ENCODE results near the gene C19orf85.

The C19orf85 gene

DNA sequence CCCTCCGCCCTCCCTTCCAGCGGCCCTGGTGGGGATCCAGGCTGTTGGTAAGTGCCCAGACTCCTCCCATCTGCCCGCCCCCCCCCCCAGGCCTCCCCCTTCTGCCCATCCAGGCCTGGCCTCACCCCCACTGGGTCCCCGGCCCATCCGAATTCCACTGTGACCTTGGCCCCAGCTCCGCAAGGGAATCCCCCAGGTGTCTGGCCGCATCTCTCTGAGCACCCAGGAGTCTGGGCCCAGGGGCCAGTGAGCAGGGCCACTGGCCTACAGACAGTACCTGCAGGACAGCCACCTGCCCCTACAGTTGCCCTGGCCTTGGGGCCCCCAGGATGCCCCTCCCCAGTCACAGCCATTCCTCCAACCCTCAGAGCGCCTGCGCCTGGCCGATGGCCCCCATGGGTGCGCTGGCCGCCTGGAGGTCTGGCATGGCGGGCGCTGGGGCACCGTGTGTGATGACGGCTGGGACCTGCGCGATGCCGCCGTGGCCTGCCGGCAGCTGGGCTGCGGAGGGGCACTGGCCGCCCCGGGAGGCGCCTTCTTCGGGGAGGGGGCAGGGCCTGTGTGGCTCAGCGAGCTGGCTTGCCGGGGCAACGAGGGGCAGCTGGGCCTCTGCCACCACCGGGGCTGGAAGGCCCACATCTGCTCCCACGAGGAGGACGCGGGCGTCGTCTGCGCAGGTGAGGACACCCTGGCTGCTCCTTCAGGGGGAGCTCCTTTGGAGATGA lies 24.6 kb upstream of the C19orf85 start:
- no peak for DNase-seq

DNA sequence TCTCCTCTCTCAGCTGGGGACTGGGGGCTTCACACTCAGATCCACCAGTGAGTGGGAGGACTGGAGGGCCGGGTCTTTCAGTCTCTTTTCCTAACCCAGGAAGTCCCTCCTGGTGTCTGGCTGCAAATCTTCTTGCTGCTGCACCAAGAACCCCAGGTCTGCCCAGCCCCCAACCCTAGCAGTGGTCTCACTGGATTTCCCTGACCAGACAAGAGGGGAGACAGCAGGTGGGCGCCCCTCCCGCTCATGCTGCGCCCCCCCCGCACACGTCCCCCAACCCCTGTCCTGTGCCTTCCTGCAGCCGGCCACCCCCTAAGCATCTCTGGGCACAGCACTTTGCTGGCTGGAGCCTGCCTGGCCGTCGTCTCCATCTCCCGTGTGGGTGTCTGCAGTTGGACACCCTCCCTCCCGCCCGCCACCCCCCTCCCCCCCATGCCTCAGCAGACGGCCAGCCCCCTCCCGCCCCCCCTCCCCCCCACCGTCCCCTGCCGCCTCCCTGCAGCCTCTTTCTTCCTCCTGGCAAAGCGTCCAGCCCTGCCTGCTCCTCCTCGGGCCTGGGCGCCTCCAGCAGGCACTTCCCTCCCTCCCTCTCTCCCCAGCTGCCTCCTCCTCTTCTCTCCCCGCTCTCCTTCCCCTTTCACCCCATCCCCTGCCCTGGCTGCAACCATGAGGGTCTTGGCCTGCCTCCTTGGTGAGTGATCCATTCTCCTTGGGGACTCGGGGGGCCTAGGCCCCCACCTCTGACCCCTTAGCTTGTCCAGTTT lies 23.6 kb upstream of the C19orf85 start, which contains the start of gene SSC5D:
TSS of gene SSC5D (plus strand) at position 513 of the 764 bp plus-strand sequence. CDS start at position 667, 154 bp downstream.
- DNase-seq = no peak

DNA sequence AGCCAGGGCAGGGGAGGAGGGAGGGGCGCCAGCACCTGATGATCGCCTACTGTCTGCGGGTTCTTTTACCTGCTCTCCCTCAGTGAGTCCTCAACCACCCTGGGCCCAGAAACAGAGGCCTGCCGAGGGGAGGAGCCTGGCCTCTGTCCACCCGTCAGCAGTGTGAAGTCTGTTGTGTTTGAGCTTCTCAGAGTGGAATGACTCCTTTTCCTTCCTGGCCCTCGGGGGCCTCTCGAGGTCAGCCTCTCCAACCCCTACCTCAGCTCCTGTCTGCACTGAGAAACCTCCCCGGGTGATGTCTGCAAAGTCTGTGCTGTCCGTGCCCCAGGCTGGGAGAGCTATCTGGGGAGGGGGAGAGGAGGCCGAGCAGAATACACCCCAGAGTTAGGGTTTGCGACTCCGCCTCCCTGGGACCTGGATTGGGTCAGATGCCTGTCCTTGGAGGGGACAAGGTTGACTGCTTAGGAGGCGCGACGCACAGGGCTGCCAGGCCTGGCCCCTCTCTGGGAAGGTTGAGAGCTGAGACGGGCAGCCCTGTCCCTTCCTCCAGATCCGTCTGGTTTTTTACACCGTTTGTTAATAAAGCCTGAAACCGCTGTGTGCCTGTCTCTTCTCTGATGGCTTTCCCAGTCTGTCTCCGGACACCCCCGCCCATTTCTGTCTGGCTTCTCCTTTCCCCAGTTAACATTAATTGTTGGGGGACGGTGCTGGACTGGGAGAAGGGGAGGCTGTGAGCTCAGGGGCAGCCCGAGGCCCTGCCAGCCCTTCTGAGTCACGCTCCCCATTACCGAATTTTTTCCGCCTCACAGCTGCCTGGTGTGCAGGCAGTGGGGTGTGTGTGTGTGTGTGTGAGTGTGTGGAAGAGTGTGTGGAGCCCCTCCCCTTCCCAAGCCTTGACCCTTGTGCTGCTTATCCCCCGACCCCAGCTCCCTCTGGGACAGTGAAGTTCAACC lies 22.7 kb upstream of the C19orf85 start:
- no peak for DNase-seq

DNA sequence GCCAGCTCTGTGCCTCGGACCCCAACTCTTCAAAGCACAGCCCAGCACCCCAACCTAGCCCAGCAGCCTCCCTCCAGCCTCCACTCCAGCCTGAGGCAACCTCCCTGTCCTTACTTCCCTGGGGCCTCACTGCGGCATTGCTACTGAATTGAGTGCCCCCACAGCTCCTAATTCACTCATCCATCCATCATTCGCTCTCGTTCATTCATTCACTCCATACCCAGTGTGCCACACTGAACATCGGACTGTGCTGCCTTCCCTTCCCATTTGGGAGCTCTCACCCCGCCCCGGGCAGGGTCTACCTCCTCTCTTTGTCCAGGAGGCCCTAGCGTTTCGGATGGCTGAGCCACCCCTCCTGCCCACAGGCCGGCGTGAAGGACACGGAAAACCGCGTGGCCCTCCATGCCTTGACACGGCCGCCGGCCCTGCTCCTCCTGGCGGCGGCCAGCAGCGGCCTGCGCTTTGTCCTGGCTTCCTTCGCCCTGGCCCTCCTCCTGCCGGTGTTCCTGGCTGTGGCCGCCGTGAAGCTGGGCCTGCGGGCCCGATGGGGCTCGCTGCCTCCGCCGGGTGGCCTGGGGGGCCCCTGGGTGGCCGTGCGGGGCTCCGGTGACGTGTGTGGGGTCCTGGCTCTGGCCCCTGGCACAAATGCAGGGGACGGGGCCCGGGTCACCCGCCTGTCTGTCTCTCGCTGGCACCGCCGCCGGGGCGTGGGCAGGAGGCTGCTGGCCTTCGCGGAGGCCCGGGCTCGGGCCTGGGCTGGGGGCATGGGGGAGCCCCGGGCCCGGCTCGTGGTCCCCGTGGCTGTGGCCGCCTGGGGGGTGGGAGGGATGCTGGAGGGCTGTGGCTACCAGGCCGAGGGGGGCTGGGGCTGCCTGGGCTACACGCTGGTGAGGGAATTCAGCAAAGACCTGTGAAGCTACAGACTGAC lies 21.8 kb upstream of the C19orf85 start:
- DNase-seq = no peak

DNA sequence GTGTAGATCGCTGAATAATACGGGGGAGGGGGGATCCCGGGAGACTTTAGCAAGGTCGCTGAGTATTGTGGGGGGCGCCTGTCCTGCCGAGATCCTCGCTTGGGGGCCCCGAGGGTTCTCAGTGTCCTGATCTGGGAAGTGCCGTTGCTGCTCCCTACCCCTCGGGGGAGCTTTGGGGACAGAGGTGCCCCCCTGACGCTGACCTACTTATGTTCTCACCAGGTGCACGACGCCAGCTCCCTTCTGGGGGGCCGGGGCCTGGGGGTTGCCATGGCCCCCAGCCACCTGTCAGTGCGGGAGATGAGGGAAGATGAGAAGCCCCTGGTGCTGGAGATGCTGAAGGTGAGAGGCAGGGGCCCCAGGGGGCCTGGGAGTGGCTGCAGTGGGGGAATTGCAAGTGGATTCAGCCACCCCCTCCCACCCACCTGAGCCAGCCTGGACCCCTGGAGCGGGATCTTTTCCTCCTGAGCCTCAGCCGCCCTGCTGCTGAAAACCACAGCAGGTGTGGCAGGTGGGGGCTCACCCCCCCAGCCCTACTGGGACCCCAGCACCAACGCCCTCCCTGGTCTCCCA lies 21.0 kb upstream of the C19orf85 start:
- no peak for DNase-seq

DNA sequence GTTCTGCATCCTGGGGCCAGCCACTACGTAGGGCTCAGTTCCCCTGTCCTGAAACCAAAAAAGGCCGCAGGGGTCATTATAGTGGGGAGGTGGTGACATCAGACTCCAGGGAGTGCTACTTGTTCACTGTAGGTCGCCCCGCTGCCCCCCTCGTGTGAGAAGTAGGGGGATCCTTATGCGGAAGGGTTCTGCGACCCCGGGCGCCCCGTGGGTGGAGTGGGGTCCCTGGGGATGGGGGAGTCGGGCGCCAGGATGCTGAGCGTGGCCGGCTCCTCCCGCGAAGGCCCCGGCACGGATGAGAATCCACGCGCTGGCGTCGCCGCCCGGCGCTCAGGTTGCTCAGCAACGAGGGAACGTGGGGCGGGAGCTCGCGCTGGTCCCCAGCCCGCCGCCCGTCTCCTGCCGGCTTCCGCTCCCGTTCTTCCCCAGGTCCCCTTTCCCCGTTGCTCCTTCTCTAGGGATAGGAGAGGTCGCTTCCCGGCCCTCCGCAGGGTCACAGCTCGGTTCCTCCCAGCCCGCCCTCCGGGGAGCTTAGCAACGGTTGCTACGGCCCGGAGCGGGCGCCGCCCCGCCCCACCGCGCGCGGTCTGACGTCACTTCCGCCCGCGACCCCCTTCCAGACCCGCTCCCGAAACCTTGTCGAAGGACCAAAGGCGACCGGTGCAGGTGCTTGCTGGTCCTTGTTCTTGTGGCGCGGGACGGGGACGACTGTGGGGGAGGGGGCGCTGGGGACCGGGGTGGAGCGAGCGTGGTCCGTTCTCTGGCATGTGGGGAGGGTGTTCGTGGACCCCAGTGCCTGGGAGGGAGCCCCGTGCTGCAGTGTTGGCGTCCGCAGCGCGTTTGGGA lies 20.3 kb upstream of the C19orf85 start, which contains the start of gene NAT14:
TSS of gene NAT14 (plus strand) at position 596 of the 846 bp plus-strand sequence. CDS start 521 bp downstream, outside the sequence.
- peak; percentile 67 for DNase-seq

DNA sequence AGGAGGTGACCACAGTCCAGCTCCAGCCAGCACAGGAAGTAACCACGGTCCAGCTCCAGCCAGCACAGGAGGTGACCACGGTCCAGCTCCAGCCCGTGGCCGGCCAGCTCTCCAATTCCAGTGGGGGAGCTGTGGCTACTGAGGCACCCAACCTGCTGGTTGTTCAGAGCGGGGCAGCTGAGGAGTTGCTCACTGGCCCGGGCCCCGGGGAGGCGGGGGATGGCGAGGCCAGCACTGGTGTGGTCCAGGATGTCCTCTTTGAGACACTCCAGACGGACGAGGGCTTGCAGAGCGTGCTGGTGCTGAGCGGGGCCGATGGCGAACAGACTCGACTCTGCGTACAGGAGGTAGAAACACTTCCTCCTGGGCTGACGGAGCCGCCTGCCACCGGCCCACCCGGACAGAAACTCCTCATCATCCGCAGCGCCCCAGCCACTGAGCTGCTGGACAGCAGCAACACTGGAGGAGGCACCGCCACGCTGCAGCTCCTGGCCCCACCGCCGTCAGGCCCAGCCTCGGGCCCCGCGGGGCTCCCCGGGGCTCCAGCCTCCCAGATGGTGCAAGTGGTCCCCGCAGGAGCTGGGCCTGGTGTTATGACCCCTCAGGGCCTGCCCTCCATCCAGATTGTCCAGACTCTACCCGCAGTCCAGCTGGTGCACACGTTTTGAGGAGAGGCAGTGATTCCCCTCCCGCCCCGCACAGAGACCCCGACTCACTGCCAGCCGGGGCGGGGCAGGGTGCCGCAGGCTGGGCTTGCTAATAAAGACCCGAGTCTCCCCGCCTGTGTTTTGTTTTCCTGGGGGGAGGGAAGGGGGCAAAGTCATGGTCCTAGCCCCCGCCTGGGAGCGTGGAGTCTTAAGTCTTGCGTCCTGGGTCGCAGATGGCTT lies 19.4 kb upstream of the C19orf85 start:
- DNase-seq = no peak

DNA sequence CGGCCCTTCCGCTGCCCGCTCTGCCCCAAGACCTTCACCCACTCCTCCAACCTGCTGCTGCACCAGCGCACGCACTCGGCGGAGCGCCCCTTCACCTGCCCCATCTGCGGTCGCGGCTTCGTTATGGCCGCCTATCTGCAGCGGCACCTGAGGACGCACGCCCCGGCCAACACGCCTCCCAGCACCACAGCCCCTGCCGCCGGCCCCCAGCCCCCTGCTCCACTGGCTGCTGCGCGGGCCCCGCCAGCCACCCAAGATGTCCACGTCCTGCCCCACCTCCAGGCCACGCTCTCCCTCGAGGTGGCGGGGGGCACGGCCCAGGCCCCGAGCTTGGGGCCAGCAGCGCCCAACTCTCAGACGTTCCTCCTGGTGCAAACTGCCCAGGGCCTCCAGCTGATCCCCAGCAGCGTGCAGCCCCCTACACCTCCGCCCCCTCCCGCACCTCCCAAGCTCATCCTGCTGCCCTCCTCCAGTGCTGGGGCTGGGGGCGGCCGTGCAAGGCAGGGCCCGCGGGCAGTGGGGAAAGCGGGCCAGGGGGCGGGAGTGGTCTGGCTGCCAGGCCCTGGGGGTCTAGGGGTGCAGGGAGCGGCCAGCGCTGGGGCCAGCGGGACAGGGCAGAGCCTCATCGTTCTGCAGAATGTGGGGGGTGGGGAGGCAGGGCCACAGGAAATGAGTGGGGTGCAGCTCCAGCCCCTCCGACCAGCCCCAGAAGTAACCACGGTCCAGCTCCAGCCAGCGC lies 18.6 kb upstream of the C19orf85 start:
- no peak for DNase-seq

DNA sequence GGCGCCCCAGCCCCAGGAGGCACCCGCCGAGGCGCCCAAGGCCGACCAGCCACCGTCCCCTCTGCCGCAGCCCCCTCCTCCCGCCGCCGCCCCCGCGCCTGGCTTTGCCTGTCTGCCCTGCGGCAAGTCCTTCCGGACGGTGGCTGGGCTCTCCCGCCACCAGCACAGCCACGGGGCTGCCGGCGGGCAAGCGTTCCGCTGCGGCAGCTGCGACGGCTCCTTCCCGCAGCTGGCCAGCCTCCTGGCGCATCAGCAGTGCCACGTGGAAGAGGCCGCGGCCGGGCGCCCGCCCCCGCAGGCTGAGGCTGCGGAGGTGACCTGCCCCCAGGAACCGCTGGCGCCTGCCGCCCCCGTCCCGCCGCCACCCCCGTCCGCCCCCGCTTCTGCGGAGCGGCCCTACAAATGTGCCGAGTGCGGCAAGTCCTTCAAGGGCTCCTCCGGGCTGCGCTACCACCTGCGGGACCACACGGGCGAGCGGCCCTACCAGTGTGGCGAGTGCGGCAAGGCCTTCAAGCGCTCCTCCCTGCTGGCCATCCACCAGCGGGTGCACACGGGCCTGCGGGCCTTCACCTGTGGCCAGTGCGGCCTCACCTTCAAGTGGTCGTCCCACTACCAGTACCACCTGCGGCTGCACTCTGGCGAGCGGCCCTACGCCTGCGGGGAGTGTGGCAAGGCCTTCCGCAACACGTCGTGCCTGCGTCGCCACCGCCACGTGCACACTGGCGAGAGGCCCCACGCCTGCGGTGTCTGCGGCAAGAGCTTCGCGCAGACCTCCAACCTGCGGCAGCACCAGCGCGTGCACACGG lies 17.8 kb upstream of the C19orf85 start:
- no peak for DNase-seq

DNA sequence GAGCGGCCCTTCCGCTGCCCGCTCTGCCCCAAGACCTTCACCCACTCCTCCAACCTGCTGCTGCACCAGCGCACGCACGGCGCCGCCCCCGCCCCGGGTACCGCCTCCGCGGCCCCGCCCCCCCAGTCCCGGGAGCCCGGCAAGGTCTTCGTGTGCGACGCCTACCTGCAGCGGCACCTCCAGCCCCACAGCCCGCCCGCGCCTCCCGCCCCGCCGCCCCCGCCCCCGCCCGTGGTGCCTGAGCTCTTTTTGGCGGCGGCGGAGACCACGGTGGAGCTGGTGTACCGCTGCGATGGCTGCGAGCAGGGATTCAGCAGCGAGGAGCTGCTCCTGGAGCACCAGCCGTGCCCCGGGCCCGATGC lies 17.2 kb upstream of the C19orf85 start:
- no peak for DNase-seq

DNA sequence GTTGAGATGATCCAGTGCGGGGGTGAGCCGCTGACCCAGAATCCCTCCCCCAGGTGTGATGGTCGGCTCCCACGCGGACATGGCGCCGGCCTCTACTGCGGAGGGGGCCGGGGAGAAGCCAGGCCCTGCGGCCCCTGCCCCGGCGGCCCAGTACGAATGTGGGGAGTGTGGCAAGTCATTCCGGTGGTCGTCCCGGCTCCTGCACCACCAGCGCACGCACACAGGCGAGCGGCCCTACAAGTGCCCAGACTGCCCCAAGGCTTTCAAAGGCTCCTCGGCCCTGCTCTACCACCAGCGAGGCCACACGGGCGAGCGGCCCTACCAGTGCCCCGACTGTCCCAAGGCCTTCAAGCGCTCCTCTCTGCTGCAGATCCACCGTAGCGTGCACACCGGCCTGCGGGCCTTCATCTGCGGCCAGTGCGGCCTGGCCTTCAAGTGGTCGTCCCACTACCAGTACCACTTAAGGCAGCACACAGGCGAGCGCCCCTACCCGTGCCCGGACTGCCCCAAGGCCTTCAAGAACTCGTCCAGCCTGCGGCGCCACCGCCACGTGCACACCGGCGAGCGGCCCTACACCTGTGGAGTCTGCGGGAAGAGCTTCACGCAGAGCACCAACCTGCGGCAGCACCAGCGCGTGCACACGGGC lies 16.7 kb upstream of the C19orf85 start:
- DNase-seq = no peak

DNA sequence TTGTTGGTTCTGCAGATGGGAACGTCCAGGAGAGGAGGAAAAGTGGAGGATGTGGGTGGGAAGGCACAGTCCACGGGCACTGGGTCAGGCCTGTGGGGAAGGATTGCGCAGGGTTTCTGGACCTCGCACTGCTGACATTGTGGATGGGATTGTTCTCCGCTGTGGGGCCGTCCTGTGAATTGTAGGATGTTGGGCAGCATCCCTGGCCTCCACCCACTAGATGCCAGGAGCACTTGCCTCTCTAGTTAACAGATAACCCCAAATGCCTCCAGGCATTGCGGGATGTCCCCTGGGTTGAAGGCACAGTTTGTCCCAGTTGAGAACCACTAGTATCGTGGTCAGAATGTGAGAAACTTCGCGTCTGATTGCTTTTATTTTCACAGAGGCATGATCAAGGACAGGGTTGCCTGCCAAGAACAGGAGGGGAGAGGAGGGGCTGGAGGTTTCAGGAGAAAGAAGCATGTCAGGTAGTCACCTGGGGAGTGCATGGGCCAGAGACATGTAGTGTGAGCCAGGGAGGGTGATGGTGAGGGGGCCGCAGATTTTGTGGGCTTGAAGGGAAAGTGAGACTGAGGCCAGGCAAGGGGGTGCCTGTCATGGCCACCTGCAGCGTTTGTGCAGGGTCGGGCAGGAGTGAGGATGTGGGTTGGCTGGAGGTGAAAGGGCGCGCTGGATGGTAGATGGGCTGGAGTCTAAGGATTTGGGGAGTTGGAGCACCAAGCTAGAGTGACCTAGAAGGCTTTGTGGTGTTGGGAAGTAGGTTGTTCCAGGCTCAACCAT lies 15.1 kb upstream of the C19orf85 start:
- no peak for DNase-seq

DNA sequence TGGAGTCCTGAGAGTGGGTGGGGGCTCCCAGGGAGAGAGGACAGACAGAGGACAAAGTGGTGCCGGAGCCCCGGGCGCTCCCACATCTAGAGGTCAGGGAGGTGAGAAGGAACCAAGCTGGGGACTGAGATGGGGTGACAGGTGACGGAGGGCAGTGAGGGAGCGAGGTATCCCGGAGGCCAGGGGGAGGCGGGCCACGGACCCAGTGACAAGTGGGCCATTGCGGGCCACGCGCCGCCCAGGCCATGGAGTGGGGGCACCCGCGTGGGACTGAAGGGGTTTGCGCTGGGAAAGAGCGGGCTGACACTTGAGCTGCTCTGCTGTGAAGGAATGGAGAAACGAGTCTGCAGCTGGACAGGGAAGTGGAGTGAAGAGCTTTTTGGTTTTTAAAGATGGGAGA lies 14.5 kb upstream of the C19orf85 start:
- DNase-seq = no peak

DNA sequence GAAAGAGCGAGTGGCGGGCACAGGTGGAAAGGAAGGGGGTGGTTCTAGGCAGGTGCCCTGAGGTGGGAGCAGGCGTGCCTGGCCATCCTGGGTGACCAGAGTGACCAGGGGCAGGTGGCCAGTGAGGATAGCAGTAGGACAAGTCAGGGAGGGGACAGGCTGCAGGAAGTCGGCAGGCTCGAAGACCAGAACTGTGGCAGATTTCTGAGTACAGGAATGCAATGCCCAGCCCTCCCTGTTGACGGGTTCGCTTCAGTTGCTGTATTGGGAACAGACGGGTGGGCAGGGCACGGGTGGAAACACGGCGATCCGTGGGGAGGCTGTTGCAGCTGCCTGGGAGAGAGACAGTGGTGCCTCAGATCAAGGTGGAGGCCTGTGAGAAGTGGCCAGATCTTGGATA lies 13.8 kb upstream of the C19orf85 start:
- no peak for DNase-seq

DNA sequence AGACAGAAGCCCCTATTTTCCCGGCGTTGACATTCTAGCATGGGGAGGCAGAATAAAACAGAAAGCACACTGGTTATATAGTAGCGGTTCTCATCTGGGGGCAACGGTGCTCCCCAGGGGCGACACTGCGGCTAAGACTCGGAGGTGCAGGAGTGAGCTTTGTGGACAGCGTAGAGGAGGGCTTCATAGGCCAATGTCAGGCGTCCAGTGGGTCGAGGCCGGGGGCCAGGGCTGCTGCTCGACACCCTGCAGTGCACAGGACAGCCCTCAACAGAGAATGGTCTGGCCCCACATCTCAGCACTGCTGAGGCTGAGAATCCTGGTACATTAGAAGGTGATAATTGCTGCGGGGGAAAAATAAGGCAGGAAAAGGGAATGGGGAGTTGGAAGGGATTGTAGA lies 13.4 kb upstream of the C19orf85 start:
- no peak for DNase-seq

DNA sequence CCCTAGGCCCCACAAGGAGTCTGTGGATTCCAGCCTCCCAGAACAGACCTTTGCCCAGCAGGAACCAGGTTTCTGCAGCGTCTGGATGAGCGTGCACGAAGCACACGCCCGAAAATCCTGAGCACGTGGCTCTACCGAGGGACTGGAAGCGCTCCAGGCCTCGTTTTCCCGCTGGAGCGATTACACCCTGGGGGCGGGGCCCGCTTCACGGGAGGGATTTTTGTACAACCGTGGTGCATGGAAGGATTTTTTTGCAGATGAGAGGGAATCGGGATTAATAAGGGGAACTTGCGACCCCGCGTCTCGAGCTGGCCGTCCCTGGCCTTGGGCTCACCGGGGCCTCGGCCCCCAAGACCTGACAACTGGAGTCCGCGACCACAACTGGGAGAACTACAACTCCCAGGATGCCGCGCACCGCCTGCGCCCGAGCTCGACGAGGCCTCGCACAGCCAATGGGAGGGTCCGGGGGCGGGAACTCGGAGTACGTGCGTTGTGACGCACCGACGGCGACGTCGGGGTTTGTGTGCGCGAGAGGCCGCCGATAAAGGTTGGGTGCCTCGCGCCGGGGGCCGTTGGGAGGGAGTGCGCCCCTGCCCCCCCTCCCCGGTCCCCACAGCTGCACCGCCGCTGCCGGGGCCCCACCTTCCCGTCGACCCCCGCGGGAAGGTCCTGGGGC lies 11.7 kb upstream of the C19orf85 start, which contains the start of gene ZNF628:
TSS of gene ZNF628 (plus strand) at position 518 of the 676 bp plus-strand sequence. CDS start 3,294 bp downstream, outside the sequence.
- peak; percentile 97 for DNase-seq

Data from NCI-H774 (cell line).